ENCODE data around the gene CABP4. TPM values are rescaled to one million over a fixed set of nuclear protein-coding genes. Genes with fewer than 3 reads are reported as not detected.

The CABP4 gene
- total RNA-seq, 1 experiment from 2014 or later, result 2.5 TPM

GRCh38 chr11:67500831-67501715, 45.9 kb downstream of the CABP4 start:
- BruUV-seq (replicated peaks), result no TSS peak
- Histone ChIP-seq H3K36me3 (ENCODE audit: low read depth) (peaks cover 7% of the 10 kb centered on the region; the same call in 1 of the 2 replicates), H3K27ac (no peak overlapping the region), H3K4me3 (no peak overlapping the region), H3K9me2 (ENCODE audit: insufficient read depth) (no peaks in the 10 kb centered on the region), H3K9me3 (ENCODE audit: insufficient read depth, low read depth) (no peaks in the 10 kb centered on the region), H3K79me2 (ENCODE audit: low read depth) (peaks cover 19% of the 10 kb centered on the region), H3K27me3 (ENCODE audit: insufficient read depth, low read depth) (no peaks in the 10 kb centered on the region), H2AFZ (no peak overlapping the region), H3K4me2 (no peak overlapping the region), H3F3A (ENCODE audit: insufficient read depth, low read depth) (peaks cover 29% of the 10 kb centered on the region), H4K20me1 (ENCODE audit: insufficient read depth) (no peaks in the 10 kb centered on the region), H3K4me1 (replicated peaks; ENCODE audit: insufficient read depth) (peaks cover 18% of the 10 kb centered on the region)
- intact Hi-C loops (cut with micrococcal nuclease; ENCODE audit: unreplicated experiment), result no loop called here
- ChIA-PET POLR2A (ENCODE audit: unreplicated experiment) (no interaction called here), CTCF (interaction anchor here (0.5 kb wide), 1 partner anchor 238 kb away, joined by 9 read pairs; no protein-coding TSS in a partner anchor)
- TF ChIP-seq EZH2 (IDR thresholded peaks at IDR 0.05; ENCODE audit: low read depth) (no peak), CTCF (conservative IDR thresholded peaks at IDR 0.05) (no peak)
- DNase-seq, result no peak

GRCh38 chr11:67501854-67502253, 46.7 kb downstream of the CABP4 start:
- H3K4me1 ChIP-seq (replicated peaks; ENCODE audit: insufficient read depth), result peaks cover 25% of the 10 kb centered on the region
- no peak for TF ChIP-seq EZH2 (IDR thresholded peaks at IDR 0.05; ENCODE audit: low read depth)
- no peak for TF ChIP-seq CTCF (conservative IDR thresholded peaks at IDR 0.05)
- no peak overlapping the region for H3K4me2 ChIP-seq
- no TSS peak for BruUV-seq (replicated peaks)
- intact Hi-C loops (cut with micrococcal nuclease; ENCODE audit: unreplicated experiment), result no loop called here
- H3K9me2 ChIP-seq (ENCODE audit: insufficient read depth), result no peaks in the 10 kb centered on the region
- no peak overlapping the region for H2AFZ ChIP-seq
- peaks cover 7% of the 10 kb centered on the region; the same call in 1 of the 2 replicates for H3K36me3 ChIP-seq (ENCODE audit: low read depth)
- peaks cover 36% of the 10 kb centered on the region for H3F3A ChIP-seq (ENCODE audit: insufficient read depth, low read depth)
- no peak overlapping the region for H3K27ac ChIP-seq
- no peaks in the 10 kb centered on the region for H3K9me3 ChIP-seq (ENCODE audit: insufficient read depth, low read depth)
- H3K4me3 ChIP-seq, result no peak overlapping the region
- peaks cover 26% of the 10 kb centered on the region for H3K79me2 ChIP-seq (ENCODE audit: low read depth)
- H4K20me1 ChIP-seq (ENCODE audit: insufficient read depth), result peaks cover 2% of the 10 kb centered on the region; the same call in 1 of the 2 replicates
- CTCF ChIA-PET, result no interaction called here
- no peak for DNase-seq
- POLR2A ChIA-PET (ENCODE audit: unreplicated experiment), result no interaction called here
- no peaks in the 10 kb centered on the region for H3K27me3 ChIP-seq (ENCODE audit: insufficient read depth, low read depth)

- intact Hi-C loops (cut with micrococcal nuclease; ENCODE audit: unreplicated experiment), result no loop called here
- no peaks in the 10 kb centered on the region for H3K27me3 ChIP-seq (ENCODE audit: insufficient read depth, low read depth)
- no peak for TF ChIP-seq CTCF (conservative IDR thresholded peaks at IDR 0.05)
- no peak for TF ChIP-seq EZH2 (IDR thresholded peaks at IDR 0.05; ENCODE audit: low read depth)
- CTCF ChIA-PET, result no interaction called here
- H3K9me2 ChIP-seq (ENCODE audit: insufficient read depth), result no peaks in the 10 kb centered on the region
- peaks cover 31% of the 10 kb centered on the region for H3K4me1 ChIP-seq (replicated peaks; ENCODE audit: insufficient read depth)
- H3K79me2 ChIP-seq (ENCODE audit: low read depth), result peaks cover 32% of the 10 kb centered on the region
- H4K20me1 ChIP-seq (ENCODE audit: insufficient read depth), result peaks cover 3% of the 10 kb centered on the region; the same call in 1 of the 2 replicates
- no peak overlapping the region for H2AFZ ChIP-seq
- no TSS peak for BruUV-seq (replicated peaks)
- peaks cover 7% of the 10 kb centered on the region; the same call in 1 of the 2 replicates for H3K36me3 ChIP-seq (ENCODE audit: low read depth)
- POLR2A ChIA-PET (ENCODE audit: unreplicated experiment), result no interaction called here
- no peaks in the 10 kb centered on the region for H3K9me3 ChIP-seq (ENCODE audit: insufficient read depth, low read depth)
- no peak for DNase-seq
- no peak overlapping the region for H3K27ac ChIP-seq
- H3K4me2 ChIP-seq, result no peak overlapping the region
- no peak overlapping the region; the same call in 1 of the 2 replicates for H3K4me3 ChIP-seq
- H3F3A ChIP-seq (ENCODE audit: insufficient read depth, low read depth), result peaks cover 42% of the 10 kb centered on the region
Measured at GRCh38 chr11:67502328-67502979, 47.3 kb downstream of the CABP4 start.
